ENCODE data around the gene NTRK2.

- TF ChIP-seq CTCF (IDR thresholded peaks at IDR 0.05), result no peak
- TF ChIP-seq POLR2A (IDR thresholded peaks at IDR 0.05), result no peak
Measured at GRCh38 chr9:84860249-84861115, 191.0 kb downstream of the NTRK2 start.
